ENCODE measurements around the gene YY2. TPM values are rescaled to one million over a fixed set of nuclear protein-coding genes. Genes with fewer than 3 reads are reported as not detected.

The YY2 gene
- total RNA-seq, 1 experiment from 2014 or later = 2.9 TPM

GRCh38 chrX:21831496-21831895, 24.3 kb upstream of the YY2 start:
- intact Hi-C loops (cut with micrococcal nuclease) = no loop called here
- CTCF ChIA-PET = interaction anchor here (0.6 kb wide), 1 partner anchor 59 kb away, joined by 3 read pairs; no protein-coding TSS in a partner anchor
- DNase-seq (ENCODE audit: unreplicated experiment) = no peak
- H3K27me3 Mint-ChIP-seq (ENCODE audit: insufficient read depth, unreplicated experiment) = peaks cover 66% of the 10 kb centered on the region
- POLR2A ChIA-PET = no interaction called here
- no peaks in the 10 kb centered on the region for H3K4me1 Mint-ChIP-seq (ENCODE audit: insufficient read depth, unreplicated experiment)
- H3K9me3 Mint-ChIP-seq (ENCODE audit: unreplicated experiment) = no peaks in the 10 kb centered on the region
- no peak overlapping the region for H3K27ac Mint-ChIP-seq (ENCODE audit: low read depth, unreplicated experiment)
- H3K36me3 Mint-ChIP-seq (ENCODE audit: insufficient read depth, unreplicated experiment) = no peaks in the 10 kb centered on the region
- BruUV-seq (replicated peaks) = no TSS peak
- no peak overlapping the region for H3K4me3 Mint-ChIP-seq (ENCODE audit: unreplicated experiment)
- TF ChIP-seq, protein P1, sequence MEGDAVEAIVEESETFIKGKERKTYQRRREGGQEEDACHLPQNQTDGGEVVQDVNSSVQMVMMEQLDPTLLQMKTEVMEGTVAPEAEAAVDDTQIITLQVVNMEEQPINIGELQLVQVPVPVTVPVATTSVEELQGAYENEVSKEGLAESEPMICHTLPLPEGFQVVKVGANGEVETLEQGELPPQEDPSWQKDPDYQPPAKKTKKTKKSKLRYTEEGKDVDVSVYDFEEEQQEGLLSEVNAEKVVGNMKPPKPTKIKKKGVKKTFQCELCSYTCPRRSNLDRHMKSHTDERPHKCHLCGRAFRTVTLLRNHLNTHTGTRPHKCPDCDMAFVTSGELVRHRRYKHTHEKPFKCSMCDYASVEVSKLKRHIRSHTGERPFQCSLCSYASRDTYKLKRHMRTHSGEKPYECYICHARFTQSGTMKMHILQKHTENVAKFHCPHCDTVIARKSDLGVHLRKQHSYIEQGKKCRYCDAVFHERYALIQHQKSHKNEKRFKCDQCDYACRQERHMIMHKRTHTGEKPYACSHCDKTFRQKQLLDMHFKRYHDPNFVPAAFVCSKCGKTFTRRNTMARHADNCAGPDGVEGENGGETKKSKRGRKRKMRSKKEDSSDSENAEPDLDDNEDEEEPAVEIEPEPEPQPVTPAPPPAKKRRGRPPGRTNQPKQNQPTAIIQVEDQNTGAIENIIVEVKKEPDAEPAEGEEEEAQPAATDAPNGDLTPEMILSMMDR (IDR thresholded peaks at IDR 0.05; ENCODE audit: unreplicated experiment) = no peak

- CTCF ChIA-PET = interaction anchor here (0.6 to 1.4 kb wide), 2 partner anchors 10 to 60 kb away, joined by 3 read pairs; no protein-coding TSS in a partner anchor
- intact Hi-C loops (cut with micrococcal nuclease) = loop anchor here (5.0 kb wide), 1 partner anchor 140 kb away; no protein-coding TSS in a partner anchor
Measured at GRCh38 chrX:21837056-21837455, 18.7 kb upstream of the YY2 start.

GRCh38 chrX:21838937-21839333, 16.9 kb upstream of the YY2 start:
- ChIA-PET CTCF (no interaction called here), POLR2A (interaction anchor here (0.6 to 2.7 kb wide), 9 partner anchors 9 to 1698 kb away, joined by 3 to 14 read pairs (median 4); partner anchors contain the start of genes EIF1AX and SMS)
- TSS peak; percentile 95 for BruUV-seq (replicated peaks)
- DNase-seq (ENCODE audit: unreplicated experiment) = peak; percentile 6
- Mint-ChIP-seq H3K36me3 (ENCODE audit: insufficient read depth, unreplicated experiment) (no peaks in the 10 kb centered on the region), H3K9me3 (ENCODE audit: unreplicated experiment) (no peaks in the 10 kb centered on the region), H3K27me3 (ENCODE audit: insufficient read depth, unreplicated experiment) (peaks cover 41% of the 10 kb centered on the region), H3K4me1 (ENCODE audit: insufficient read depth, unreplicated experiment) (no peaks in the 10 kb centered on the region), H3K27ac (ENCODE audit: low read depth, unreplicated experiment) (peak overlapping the region; percentile 93), H3K4me3 (ENCODE audit: unreplicated experiment) (peak overlapping the region; percentile 85)
- TF ChIP-seq, protein P1 (IDR thresholded peaks at IDR 0.05; ENCODE audit: unreplicated experiment) = no peak
- intact Hi-C loops (cut with micrococcal nuclease) = loop anchor here (2.0 to 5.0 kb wide), 2 partner anchors 138 to 1716 kb away; no protein-coding TSS in a partner anchor

More at GRCh38 chrX:21837056-21837455, 18.7 kb upstream of the YY2 start:
- BruUV-seq (replicated peaks) = no TSS peak
- POLR2A ChIA-PET = interaction anchor here (1.2 kb wide), 1 partner anchor 10 kb away, joined by 3 read pairs; no protein-coding TSS in a partner anchor
- Mint-ChIP-seq H3K9me3 (ENCODE audit: unreplicated experiment) (no peaks in the 10 kb centered on the region), H3K27ac (ENCODE audit: low read depth, unreplicated experiment) (no peak overlapping the region), H3K4me1 (ENCODE audit: insufficient read depth, unreplicated experiment) (no peaks in the 10 kb centered on the region), H3K27me3 (ENCODE audit: insufficient read depth, unreplicated experiment) (peaks cover 50% of the 10 kb centered on the region), H3K36me3 (ENCODE audit: insufficient read depth, unreplicated experiment) (no peaks in the 10 kb centered on the region), H3K4me3 (ENCODE audit: unreplicated experiment) (no peak overlapping the region)
- no peak for DNase-seq (ENCODE audit: unreplicated experiment)
- TF ChIP-seq, protein P1 (IDR thresholded peaks at IDR 0.05; ENCODE audit: unreplicated experiment) = no peak

DNA sequence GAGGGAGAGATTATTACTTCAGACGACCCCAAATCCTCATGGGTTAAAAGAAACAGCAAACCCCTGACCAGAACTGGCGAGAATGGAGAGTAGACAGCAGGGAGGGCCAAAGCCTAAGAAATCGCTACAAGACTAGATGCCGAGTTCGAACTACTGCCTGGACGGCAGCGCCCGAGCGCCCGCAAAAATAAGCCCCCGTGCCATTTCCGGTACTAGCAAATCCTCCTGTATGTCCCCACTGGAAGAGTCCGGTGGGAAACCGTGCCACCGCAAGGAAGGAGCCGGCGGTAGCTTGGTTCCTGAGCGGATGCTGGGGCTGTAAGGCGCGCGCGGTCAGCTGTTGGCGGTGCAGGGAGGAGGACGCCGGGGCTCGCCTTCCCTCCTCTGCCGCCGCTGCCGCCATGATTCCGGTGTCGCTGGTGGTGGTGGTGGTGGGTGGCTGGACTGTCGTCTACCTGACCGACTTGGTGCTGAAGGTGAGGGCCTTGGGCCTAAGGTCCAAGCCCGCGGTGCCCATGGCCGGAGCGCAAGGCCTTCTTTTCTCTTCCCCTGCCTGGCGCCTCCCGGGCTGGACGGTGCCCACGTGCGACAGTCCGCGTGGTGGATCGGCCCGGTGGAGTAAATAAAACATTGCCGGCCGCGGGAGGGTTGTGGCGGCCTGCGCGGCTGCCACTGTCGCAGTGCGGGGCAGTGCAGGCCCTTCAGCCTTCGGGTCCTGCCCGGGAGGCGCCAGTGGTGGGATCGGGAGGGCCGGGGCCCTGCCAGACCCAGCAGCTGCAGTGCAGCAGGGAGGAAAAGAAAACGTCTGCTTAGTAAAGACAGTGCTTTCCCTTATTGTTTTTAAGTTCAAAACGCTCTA, 16.2 kb upstream of the YY2 start, which contains the start of gene MBTPS2:
TSS of gene MBTPS2 (plus strand) at position 284 of the 859 bp plus-strand sequence. CDS start at position 402, 118 bp downstream.
- DNase-seq (ENCODE audit: unreplicated experiment) = peak; percentile 78
- no peaks in the 10 kb centered on the region for H3K9me3 Mint-ChIP-seq (ENCODE audit: unreplicated experiment)
- no peaks in the 10 kb centered on the region for H3K36me3 Mint-ChIP-seq (ENCODE audit: insufficient read depth, unreplicated experiment)
- TSS peak; percentile 61 for BruUV-seq (replicated peaks)
- H3K27me3 Mint-ChIP-seq (ENCODE audit: insufficient read depth, unreplicated experiment) = peaks cover 42% of the 10 kb centered on the region
- peak within 1 kb of the TSS; percentile 93 for H3K27ac Mint-ChIP-seq (ENCODE audit: low read depth, unreplicated experiment)
- ChIA-PET CTCF (no interaction called here), POLR2A (interaction anchor here (0.6 to 2.7 kb wide), 13 partner anchors 8 to 1698 kb away, joined by 3 to 14 read pairs (median 3); partner anchors contain the start of genes EIF1AX and SMS)
- H3K4me1 Mint-ChIP-seq (ENCODE audit: insufficient read depth, unreplicated experiment) = no peaks in the 10 kb centered on the region
- H3K4me3 Mint-ChIP-seq (ENCODE audit: unreplicated experiment) = peak within 1 kb of the TSS; percentile 85
- TF ChIP-seq, protein P1 (IDR thresholded peaks at IDR 0.05; ENCODE audit: unreplicated experiment) = no peak
- intact Hi-C loops (cut with micrococcal nuclease) = loop anchor here (2.0 to 5.0 kb wide), 3 partner anchors 103 to 1715 kb away; partner anchors contain the start of gene SMS

Data from MCF 10A (cell line).